Renal cortical epithelial cell (primary cell): ENCODE measurements around the gene SF3B2. TPM values are rescaled to one million over a fixed set of nuclear protein-coding genes. Genes with fewer than 3 reads are reported as not detected.
"Not testable (repeated sequence)": the region's sequence is repeated elsewhere in the genome, so short reads cannot be mapped to it uniquely, and the experiment has no call there.

Experiments used
- DNase-seq: peaks from one replicate; pipeline ENCODE4 v3.0.0-alpha.2; 2011; ENCODE audit warnings: low read depth
- total RNA-seq: library from RNA; depleted of rRNA; stranded (reverse); fragments of >200 nt; gene quantifications from 2 replicates; pipeline ENCODE4 v1.2.3, GENCODE V29; 2014

SF3B2 gene, protein sequence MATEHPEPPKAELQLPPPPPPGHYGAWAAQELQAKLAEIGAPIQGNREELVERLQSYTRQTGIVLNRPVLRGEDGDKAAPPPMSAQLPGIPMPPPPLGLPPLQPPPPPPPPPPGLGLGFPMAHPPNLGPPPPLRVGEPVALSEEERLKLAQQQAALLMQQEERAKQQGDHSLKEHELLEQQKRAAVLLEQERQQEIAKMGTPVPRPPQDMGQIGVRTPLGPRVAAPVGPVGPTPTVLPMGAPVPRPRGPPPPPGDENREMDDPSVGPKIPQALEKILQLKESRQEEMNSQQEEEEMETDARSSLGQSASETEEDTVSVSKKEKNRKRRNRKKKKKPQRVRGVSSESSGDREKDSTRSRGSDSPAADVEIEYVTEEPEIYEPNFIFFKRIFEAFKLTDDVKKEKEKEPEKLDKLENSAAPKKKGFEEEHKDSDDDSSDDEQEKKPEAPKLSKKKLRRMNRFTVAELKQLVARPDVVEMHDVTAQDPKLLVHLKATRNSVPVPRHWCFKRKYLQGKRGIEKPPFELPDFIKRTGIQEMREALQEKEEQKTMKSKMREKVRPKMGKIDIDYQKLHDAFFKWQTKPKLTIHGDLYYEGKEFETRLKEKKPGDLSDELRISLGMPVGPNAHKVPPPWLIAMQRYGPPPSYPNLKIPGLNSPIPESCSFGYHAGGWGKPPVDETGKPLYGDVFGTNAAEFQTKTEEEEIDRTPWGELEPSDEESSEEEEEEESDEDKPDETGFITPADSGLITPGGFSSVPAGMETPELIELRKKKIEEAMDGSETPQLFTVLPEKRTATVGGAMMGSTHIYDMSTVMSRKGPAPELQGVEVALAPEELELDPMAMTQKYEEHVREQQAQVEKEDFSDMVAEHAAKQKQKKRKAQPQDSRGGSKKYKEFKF
- 122 and 141 TPM in 2 replicates for total RNA-seq

DNA sequence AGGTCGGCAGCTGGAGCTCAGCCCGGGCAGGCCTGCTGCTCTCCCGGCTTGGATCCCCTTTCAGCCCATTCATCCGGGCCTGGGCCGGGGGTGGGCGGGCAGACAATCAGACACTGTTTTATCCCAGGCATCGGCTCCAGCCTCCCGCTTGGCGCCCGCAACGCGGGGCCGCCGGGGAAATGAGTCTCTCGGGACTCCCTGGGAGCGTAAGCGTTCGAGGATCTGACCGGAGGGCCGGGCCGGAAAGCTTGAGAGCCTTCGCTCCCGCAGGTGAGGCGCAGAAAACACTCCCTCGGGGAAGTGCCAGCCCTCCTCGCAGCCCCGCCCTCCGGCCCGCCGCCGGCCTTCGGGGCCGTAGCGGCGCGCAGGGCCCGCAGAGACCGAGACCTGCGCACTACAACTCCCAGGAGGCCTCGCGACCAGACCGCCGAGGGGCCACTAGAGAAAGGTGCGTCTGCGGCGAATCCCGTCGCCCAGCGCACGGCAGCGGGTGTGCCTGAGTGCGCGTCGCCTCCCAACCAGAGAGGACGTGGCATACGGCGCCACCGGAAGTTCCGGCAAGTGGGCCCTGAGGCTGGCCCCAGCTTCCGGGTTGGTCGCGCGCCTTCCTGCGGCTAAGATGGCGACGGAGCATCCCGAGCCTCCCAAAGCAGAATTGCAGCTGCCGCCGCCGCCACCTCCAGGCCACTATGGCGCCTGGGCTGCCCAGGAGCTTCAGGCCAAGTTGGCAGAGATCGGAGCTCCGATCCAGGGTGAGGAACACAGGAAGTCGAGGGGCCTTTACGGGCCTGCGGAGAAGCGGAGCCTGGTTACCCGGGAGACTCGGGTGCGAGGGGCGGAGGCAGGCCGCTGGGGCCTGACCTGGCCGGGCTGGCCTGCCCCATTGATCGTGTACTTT is at the start of gene SF3B2:
Gene SF3B2, plus strand, starts transcription at position 599 of the 898 bp plus-strand sequence. Its CDS starts 21 bp downstream, at position 620.
- DNase-seq: peak; percentile 93

DNA sequence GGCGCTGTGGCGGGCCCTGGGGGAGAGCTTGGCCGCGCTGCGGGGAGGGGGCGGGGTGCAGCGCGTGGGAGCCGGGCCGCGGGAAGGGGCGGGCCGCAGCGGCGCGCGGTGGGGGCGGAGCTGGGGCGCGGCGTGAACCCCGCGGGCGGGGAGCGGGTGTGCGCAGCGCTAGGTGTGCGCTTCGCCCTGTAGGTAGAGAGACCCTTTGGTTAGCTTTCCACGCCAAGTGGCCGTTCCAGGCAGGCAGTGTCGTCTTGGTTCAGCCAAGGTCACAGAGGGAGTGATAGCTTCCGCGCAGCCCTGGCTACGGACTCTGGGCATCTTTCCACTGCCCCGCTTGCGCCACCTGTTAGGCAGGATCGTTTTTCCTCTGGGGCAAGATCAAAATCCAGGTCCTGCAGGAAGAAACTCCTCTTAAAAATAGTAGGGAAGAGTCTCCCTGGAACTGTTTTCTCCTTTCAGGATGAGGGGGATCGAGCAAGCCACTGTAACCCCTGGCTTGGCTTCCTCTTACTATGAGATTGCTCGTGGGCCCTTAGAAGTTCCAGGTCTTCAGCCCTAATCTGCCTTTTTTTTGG is 49.4 kb upstream of the SF3B2 start:
- peak; percentile 33 for DNase-seq

DNA sequence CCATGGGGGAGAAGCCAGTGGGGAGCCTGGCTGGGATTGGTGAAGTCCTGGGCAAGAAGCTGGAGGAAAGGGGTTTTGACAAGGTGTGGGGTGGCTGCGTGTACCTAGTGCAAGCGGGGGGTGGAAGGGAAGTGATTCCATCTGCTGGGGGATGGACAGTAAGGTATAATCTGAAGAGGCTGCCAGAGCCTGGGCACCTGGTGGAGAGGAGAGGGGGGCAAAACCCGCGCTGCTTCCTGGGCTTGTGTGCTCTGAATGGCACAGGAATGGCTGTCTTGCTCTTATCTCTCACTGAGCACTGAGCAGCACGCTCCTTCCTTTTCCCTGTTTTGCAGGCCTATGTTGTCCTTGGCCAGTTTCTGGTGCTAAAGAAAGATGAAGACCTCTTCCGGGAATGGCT is 48.9 kb upstream of the SF3B2 start:
- DNase-seq: no peak

DNA sequence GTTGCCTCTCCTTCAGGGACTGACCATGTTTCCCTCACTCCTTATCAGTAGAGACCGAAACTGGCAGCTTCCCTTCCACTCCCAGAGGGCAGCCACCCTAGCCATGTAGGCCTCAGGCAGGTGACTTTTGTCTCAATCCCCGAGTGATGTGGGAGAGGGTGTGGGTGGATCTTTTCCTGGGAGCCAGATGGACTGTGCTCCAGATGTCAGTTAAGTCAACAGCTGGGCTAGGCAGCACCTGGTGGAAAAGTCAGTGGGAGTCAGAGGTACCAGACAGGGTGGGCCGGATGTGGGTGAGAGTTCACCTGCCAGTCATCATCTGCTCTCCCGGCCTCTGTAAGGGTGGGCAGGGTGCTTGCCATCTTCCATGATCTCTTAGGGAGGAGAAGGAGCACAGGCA is 48.0 kb upstream of the SF3B2 start:
- no peak for DNase-seq

DNA sequence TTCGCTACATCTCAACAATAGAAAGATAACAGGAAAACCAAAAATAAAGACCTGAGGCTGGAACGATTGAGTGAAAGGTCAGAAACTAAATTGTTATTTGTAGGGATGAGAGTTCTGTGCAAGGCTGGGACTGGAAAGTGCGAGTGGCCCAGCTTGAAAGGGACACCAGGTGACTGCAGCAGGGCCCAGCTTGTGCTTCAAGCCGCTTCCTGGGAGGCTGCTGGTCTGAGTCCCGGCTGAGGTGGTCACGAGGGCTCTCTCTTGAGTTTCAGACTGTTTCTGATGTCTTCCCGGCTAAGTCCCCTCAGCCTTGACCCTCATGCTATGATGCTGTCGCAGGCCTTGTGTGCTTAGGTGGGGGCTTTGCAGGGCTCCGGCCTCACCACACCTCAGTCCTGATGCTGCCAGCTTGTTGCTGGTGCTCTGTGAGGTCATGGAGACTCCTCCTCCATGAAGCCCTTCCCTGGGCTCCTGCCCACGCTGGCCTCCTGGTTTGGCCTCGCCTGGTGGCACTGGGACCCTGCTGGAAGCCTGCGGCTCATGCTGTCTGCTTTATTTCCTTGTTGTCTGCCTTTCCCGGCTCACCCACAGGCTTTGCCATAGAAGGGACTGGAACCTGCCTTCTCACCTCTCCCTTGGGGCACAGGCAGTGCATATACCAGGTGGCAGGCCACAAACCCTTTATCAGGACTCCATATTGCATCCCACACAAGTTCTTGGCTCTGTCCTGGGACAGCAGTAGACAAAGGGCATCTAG is 45.9 kb upstream of the SF3B2 start:
- DNase-seq: no peak

DNA sequence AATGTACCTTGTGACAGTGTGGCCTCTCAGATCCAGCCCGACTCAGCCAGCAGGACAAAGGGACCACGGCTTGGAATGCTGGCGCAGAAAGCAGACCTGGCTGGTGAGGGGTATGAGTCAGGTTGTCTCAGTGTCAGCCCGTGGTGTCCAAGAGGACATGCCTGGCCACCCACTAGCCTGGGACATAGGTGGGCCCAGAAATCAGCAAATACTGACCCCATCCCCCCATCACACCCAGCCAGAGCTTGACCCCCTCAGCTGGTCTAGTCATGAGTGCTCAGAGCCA is 45.3 kb upstream of the SF3B2 start:
- DNase-seq: no peak

DNA sequence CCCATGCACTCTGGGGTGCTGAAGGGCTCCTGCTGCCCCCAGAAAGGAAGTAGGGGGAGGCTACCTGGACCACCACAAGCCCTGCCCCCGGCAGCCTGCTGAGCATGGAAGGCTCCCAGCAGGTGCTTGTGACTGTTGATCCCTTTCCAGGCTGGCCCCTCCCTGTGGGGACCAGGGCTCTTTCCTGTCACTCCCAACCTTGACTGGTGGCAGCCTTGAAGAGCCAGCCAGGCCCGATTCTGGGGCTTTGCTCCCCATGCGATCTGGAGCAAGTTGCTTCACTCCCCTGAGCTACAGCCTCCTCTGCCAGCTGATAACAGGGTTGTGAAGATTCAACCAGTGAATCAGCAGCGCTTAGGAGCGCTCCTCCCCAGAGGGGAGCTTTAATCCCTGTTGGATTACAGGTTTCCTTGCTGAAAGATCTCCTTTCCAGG is 44.9 kb upstream of the SF3B2 start:
- no peak for DNase-seq

DNA sequence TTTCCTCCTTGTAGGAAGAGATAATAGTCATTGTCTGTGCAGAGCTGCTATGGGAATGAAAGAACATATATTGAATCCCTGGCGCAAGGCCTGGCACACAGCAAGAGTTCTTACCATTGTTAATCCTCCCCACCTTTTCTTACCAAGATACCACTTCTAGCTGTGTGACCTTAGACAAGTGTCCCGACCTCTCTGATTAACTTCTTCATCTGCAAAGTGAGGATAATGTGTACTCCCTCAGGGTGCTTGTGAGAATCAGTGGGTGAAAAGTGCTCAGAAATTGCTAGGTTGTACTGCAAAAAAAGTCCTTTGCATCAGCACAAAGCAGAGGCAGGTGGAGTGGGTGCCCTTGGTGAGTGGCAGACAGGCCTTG is 44.1 kb upstream of the SF3B2 start:
- no peak for DNase-seq

DNA sequence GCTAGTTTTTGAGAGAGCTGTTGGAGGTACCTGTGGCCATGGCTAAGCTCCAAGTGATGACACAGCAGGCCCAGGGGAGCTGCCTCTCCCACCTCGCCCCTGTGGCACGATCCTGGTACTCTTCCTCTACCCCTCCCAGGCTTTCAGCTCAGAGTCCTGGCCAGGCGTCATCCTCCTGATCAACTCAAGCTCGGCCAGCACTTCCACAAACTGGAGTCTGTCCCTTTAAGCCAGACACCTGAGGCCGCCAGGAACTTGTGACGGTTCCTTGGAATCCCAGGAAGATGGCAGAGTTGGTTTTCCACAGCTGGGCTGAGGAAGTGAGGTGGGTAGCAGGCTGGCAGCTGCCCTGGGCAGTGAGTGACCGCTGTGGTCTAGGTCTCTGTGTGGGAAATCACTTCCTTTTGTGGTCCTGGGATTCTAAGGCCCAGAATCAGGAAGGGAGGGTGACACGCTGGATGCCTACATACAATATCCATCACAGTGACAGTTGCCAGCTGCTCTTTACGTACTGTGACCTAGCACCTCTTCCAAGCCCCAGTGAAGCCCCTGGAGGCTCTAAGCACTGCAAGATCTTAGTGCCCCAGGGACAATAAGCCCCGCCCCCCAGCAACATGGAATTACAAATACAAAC is 43.6 kb upstream of the SF3B2 start:
- DNase-seq: peak; percentile 10

DNA sequence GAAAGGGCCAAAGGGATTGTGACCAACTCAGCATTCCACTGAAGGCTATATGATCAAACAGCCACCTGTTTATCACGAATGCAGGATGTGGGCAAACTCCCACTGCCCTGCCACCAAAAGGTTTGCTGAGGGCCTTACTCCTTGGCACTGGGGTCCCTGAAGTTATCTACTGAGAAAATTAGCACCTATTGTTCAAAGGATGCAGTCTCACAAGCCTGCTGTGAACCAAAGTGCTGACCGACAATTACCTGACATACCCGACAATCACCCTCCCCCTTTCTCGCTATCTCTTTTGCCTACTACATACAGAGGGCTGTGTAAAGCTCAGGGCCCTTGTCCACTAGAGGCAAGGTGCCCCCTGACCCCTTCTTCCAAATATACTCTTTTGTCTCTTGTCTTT is 42.1 kb upstream of the SF3B2 start:
- not testable (repeated sequence) for DNase-seq

DNA sequence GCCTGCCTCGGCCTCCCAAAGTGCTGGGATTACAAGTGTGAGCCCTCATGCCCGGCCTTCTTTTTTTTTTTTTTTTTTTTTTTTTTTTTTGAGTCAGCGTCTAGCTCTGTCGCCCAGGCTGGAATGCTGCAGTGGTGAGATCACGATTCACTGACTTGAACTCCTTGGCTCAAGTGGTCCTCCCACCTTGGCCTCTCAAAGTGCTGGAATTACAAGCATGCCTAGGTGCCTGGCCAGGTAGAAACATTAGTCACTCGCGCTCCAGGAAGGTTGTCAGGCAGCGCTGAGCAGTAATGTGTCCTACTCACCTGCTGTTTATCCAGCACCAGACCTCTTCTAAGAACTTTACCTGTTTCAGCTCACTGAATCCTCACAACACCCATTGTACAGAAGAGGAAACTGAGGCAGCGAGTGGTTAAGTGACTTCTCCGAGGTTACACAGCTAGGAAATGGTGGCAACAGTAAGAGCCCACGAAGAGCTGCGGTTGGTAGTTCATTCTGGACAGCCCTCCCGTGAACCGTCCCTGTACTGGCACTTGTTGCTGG is 40.9 kb upstream of the SF3B2 start:
- DNase-seq: peak; percentile 92

DNA sequence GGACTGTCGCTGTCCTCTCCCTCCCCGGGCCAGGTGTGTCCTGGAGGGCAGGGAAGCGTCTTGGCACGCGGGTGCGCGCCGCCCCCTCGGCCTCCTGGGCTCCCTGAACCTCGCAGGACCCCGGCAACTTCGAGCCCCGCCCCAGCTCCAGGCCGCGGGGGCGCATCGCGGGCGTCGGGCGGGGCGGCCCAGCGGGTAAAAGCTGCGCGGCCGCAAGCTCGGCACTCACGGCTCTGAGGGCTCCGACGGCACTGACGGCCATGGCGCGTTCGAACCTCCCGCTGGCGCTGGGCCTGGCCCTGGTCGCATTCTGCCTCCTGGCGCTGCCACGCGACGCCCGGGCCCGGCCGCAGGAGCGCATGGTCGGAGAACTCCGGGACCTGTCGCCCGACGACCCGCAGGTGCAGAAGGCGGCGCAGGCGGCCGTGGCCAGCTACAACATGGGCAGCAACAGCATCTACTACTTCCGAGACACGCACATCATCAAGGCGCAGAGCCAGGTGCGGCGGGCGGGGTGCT is 40.3 kb upstream of the SF3B2 start, which contains the start of gene CST6:
Gene CST6, plus strand, starts transcription at position 224 of the 519 bp plus-strand sequence. Its CDS starts 37 bp downstream, at position 261.
- DNase-seq: no peak

DNA sequence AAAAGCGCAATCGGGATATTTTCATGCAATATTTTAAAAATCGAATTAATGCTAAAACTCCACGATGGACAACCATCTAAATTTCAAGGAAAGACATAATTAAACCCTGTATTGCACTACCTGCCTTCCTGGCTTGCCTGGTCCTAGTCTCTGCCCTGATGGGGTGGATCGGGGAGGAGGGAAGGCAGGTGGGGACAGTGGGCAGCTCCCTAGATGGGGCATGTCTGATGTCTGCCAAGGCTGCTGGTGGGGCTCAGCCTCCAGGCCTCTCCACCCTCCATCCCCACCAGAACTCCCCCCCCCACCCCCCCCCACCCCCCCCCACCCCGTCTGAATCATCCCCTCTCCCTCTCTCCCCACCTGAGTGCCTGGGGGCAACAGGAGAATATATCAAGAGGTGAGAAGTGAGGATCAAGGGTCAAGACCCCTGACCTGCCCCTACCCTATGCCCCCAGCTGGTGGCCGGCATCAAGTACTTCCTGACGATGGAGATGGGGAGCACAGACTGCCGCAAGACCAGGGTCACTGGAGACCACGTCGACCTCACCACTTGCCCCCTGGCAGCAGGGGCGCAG is 39.7 kb upstream of the SF3B2 start:
- DNase-seq: no peak

DNA sequence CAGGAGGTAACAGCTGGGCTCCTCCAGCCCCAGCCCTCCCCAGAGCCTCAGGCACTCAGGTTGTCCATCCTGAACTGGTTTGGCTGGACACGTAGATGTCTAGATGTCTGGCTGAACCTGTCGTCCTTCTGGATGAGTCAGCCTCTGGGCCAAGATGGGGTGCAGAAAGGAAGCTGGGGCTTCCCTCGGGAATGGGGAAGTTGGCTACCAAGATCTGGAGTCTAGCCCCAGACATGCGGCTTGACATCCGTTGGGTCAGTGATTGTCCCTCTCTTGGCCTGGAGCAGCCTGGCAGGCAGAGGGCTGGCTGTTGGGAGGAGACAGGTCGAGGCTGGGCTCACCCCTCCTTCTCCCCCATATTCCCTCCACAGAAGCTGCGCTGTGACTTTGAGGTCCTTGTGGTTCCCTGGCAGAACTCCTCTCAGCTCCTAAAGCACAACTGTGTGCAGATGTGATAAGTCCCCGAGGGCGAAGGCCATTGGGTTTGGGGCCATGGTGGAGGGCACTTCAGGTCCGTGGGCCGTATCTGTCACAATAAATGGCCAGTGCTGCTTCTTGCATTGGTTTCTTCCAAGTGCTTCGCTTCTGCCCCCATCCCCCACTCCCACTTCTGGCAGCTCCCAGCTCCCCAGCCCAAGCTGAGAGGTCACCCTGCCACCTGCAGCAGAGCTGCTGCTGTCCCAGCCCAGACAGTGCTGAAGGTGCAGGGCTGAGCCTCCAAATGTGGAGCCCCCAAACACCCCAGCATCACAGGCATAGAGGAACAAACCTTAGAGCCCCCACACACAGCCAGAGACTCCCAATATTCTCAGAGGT is 39.0 kb upstream of the SF3B2 start:
- DNase-seq: peak; percentile 41

DNA sequence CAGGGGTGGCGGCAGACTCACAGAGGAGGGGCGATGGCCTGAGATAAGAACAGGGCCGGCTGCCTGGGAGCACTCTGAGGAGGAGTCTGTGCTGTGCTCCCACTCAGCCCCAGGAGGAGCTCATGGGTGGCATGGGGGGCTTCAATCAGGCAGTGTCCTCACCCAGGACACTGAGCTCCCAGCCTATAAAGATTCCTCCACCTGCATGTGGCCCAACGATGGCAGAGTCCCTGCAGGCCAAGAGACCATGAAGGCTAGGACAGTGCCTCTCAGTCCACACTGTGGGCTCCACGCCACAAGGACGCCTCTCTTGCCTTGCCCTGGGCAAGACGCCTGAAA is 38.4 kb upstream of the SF3B2 start:
- DNase-seq: no peak

DNA sequence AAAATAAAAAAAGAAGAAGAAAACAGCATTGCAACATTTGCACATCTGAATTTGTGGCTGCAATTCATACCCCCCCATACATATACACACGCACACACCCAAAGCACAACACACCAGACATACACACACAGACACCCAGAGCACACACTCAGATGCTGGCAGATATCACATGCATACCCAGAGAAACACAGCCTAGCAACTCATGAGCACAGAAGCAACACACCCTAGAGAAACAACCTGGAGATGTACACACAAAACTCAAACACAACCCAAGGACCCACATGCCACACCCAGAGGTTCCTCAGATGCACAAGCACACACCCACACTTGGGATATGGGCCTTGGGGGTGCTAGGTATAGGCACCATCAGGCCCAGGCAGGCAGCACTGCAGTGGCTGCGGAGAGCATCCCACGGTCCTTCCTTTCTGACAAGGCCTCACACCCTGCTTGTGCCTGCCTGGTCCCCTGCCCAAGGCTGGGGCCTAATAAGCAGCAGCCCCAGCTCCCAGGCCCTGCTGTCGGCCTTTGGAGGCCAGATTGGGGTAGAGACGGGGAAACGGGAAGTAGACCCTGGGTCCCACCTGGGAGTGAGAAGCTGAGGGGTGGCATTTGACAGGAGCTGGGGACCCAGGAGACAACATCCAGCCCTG is 37.2 kb upstream of the SF3B2 start:
- no peak for DNase-seq

DNA sequence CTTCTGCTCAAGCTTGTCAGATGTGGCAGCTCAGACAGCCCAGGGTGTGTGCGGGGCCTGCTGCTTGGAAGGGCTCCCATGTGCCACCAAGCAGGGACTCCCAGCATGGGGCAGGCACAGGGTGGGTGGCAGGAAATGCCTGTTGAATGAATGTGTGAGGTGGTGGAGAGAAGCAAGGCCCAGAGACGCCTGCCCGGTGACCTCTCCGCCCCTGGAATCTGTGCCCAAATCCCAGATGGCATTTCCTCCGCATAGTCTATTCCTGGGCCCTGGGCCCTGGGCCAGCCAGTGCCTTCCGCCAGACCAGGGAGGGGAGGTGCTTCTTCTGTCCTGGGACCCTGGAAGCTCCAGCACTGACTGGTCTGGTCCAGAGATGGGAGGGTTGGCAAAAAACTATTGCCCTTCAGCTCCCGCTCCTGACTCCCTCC is 36.7 kb upstream of the SF3B2 start:
- DNase-seq: peak; percentile 11
